GM18909 (cell line): ENCODE results near the gene MRPS21.
"Not testable (repeated sequence)": the region's sequence is repeated elsewhere in the genome, so short reads cannot be mapped to it uniquely, and the experiment has no call there.

ENCODE experiments used
- ATAC-seq: cut with Tn5 transposase; IDR thresholded peaks from one replicate; pipeline ENCODE4 v1.9.1; 2021; ENCODE audit warnings: mild to moderate bottlenecking; ENCODE audit not compliant: unreplicated experiment, poor library complexity

The MRPS21 gene

GRCh38 chr1:150281221-150281757 lies 12.4 kb upstream of the MRPS21 start:
- no peak for ATAC-seq

- ATAC-seq, result peak; percentile 59
Observed at GRCh38 chr1:150281758-150282557, 11.7 kb upstream of the MRPS21 start, which contains the start of gene CIART. Gene CIART (plus strand): TSS chr1:150282554. CDS start chr1:150283268, 714 bp downstream.

- ATAC-seq, result no peak
Observed at GRCh38 chr1:150282558-150282958, 11.1 kb upstream of the MRPS21 start.

DNA sequence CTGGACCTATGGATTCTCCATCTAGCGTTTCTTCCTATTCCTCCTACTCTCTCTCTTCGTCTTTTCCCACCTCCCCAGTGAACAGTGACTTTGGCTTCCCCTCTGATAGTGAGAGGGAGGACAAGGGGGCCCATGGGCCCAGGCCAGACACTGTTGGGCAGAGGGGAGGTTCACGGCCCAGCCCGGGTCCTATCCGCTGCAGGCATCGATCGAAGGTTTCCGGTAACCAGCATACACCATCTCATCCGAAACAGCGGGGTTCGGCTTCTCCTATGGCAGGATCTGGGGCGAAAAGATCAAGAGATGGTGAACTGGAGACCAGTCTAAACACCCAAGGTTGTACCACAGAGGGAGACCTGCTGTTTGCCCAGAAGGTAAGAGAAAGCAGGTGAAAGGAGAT lies 10.4 kb upstream of the MRPS21 start:
- no peak for ATAC-seq

DNA sequence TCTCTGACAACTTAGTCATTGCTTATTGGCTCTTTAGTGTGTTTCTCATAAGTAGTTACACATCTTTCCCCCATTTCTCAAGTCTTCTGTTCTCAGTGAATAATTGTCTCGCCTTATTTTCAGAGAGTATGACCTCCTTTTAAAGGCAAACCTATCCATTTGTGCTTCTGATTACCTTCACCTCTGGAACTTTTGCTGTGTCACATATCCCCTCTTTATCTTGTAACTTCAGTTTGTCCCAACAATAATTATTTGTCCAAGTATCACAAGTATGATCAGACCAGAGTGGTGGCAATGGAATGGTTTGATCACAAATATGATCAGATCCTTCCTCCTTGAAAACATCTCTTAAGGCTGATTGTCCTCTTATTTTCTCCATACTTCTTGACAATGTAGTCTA lies 5.3 kb upstream of the MRPS21 start:
- ATAC-seq, result no peak

DNA sequence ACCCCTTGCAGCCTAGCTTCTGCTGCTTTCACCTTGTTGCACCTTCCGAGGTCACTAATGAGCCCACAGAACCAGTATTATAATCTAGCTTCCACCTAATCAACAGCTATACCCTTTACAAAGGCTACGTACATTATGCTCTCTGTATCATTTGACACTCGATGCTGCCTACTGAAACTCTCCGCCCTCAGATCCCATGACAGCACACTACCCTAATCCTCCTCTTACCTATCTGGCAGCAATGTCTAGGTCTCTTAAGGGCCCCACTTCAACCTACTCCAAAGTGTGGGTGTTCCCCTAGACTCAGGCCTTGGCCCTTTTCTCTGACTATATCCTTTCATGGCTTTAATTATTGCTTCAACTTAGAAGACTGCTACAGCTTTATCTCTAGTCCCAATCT lies 4.8 kb upstream of the MRPS21 start:
- no peak for ATAC-seq

GRCh38 chr1:150295476-150295875 lies 1.8 kb downstream of the MRPS21 start:
- no peak for ATAC-seq

DNA sequence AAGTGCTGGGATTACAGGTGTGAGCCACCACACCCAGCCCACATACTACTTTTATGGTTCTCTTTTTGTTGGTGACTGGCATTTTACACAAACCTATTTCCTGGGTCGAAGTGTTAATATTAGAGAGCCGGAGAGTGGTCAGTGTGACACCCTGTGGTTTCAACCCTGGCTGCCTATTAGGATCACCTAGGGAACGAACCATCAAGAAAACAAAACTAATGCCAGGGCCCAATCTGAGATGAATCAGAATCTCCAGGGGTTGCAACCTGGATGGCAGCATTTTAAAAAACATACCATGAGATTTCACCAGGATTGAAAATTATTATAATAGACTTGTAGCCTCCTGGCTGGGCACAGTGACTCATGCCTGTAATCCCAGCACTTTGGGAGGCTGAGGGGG lies 6.1 kb downstream of the MRPS21 start:
- ATAC-seq, result no peak

DNA sequence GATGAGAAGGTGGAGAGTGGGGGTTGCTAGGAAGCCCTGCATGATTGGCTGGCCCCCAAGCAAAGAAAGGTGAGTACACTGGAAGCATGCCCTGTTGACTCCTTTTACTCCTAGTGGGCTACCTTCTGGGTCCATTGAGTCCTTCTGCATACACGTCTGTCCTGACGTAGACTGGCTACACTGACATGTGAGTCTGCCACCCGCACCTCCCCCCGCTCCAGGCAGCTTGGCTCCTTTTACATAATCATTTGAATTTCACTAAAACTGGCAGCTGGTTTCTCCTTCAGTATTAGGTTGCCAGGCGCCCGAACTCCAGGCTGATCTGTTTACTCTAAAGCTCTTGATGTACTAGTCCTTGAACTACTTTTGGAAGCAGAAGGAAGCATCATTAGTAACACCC lies 8.7 kb downstream of the MRPS21 start:
- no peak for ATAC-seq

- no peak for ATAC-seq
Observed at GRCh38 chr1:150302902-150303301, 9.2 kb downstream of the MRPS21 start.

GRCh38 chr1:150308585-150308984 lies 14.9 kb downstream of the MRPS21 start:
- not testable (repeated sequence) for ATAC-seq

DNA sequence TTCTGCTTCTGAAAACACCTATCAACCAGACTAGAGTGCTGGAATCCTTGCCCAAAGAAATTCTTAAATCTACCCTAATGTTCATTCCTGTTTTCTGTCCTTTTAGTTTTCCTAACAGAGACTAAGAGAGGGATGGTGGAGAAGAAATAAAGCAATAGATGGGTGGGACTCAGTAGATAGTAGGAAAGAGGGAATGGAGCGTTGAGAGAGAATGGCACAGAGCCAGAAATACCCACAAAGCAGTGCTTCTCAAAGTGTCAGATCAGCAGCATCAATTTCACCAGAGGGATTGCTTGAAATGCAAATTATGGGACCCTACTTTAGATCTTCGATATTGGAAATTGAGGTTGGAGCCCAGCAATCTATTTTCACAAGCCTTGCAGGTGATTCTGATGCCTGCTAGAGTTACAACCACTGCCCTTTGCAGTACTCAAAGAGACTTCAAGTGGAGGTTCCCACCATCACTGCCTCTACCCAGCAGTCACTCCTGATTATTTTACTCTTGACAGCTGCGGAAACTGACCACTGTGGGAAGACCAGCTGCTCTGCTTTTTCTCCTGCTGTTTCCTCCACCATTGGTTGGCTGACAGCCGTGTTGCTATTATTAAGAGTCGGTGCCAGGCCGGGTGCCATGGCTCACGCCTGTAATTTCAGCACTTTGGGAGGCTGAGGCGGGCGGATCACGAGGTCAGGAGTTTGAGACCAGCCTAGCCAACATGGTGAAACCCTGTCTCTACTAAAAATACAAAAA lies 16.3 kb downstream of the MRPS21 start:
- no peak for ATAC-seq

- no peak for ATAC-seq
Observed at GRCh38 chr1:150311762-150312161, 18.1 kb downstream of the MRPS21 start.

GRCh38 chr1:150314691-150315090 lies 21.0 kb downstream of the MRPS21 start:
- ATAC-seq, result not testable (repeated sequence)

GRCh38 chr1:150320667-150320978 lies 27.0 kb downstream of the MRPS21 start:
- ATAC-seq, result no peak

- ATAC-seq, result no peak
Observed at GRCh38 chr1:150321826-150322166, 28.1 kb downstream of the MRPS21 start.

DNA sequence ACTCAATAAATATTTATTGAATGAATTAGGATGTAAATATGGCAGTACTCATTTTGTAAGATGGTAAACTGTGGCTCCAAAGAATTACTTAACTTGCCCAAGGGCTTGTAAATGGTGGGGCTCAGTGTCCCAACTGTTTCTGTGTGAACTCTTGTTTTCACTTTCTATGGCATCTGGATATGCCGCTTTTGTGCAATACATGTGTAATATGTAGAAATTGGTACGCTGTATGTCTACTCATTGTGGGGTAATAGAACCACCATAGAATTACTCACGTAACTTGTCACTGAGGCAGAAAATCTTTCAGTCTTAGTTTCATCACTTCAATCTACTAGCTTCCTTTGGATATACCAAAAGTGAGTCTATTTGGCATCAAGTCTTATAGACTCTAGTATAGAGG lies 28.6 kb downstream of the MRPS21 start:
- ATAC-seq, result no peak

DNA sequence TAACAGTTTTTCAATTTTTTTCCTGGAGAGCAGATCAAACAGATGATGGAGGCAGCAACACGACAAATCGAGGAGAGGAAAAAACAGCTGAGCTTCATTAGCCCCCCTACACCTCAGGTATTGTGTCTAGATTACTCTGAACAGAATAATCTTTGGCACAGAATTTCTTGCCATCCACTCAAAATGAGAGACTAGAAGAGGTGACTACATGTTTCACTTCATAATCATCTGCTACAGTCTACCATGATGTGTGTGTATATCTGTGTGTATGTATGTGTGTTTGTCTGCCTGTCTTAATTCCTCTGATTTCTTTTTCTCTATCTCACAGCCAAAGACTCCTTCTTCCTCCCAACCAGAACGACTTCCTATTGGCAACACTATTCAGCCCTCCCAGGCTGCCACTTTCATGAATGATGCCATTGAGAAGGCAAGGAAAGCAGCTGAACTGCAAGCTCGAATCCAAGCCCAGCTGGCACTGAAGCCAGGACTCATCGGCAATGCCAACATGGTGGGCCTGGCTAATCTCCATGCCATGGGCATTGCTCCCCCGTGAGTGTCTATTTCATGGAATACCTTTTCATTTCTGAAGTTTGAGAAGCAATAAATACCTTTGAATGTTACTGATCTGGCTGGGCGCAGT lies 39.1 kb downstream of the MRPS21 start:
- ATAC-seq, result no peak

- ATAC-seq, result no peak
Observed at GRCh38 chr1:150346316-150346715, 52.7 kb downstream of the MRPS21 start.

DNA sequence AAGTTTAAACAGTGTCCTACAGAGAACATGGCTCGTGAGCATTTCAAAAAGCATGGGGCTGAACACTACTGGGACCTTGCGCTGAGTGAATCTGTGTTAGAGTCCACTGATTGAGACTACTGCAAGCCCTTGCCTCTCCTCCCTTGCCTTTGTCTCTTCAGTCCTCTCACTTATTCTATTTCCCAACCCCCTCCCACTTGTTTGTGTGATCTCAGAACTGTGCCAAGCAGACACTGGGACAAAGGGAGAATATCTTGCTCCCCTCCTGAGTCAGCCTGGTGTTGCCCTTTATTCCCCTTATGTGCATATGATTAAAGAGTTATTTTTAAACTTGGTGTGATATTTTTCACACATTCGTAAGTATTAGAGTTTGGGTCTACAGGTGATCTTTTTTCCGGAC lies 59.2 kb downstream of the MRPS21 start:
- ATAC-seq, result no peak
